ENCODE measurements around the gene ARMH1. TPM values are rescaled to one million over a fixed set of nuclear protein-coding genes. Genes with fewer than 3 reads are reported as not detected.

ARMH1 gene
- total and polyA plus RNA-seq, 2 donors (not counting 1 experiment from before 2014, with no cell fraction given) = 10.2 to 225 TPM

DNA sequence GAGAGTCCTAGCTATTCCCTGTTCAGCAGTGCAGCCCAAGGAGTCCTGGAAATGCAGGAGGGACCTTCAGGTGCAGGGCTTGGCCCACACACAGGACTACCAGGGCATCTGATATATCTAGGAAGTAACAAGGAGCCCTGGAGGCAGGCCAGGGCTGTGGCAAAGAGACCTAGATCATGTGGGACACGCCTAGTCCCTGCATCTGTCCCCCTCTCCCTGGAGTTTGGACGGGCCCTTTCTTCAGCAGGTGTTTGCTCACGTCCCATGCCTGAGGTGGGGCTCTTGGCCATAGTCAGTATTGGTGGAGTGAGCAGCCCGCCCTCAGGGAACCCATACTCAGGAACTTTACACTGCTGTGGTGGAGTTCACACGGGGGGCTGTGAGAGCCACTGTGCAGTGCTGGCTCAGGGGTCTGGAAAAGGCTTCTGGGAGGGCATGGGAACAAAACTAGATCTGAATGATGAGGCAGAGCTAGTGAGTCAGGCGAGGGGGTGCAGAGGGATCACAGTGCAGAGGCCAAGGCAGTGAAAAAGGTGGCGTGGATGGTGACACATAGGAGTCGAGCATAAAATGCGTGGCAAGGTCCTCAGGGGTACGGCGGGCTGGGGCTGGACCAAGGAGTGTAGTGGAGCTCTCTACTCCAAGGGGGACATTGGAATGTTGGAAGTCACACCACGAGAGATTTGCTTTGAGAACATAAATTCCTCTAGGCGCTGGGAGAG, 25.8 kb upstream of the ARMH1 start:
- no peak overlapping the region for H3K4me3 ChIP-seq (ENCODE audit: control extremely low read depth in 1 of 5, extremely low read depth in 1 of 5, insufficient read depth in 1 of 5, low read depth in 2 of 5, low read length in 4 of 5)
- Mint-ChIP-seq H3K9me3 (ENCODE audit: insufficient read depth) (no peaks in the 10 kb centered on the region), H3K4me1 (no peaks in the 10 kb centered on the region), H3K4me3 (no peak overlapping the region), H3K27ac (peak overlapping the region; percentile 43), H3K27me3 (no peaks in the 10 kb centered on the region)
- H2AFZ ChIP-seq (ENCODE audit: insufficient read depth, low read depth, low read length, poor library complexity, severe bottlenecking) = no peak overlapping the region
- H3K4me2 ChIP-seq (replicated peaks; ENCODE audit: low read depth, low read length, poor library complexity, severe bottlenecking) = no peak overlapping the region
- no peaks in the 10 kb centered on the region for H3K4me1 ChIP-seq (ENCODE audit: control insufficient read depth in 2 of 2, insufficient read depth in 2 of 2, low read length in 2 of 2)
- ATAC-seq (ENCODE audit: low read depth) (no peak), DNase-seq (no peak)
- CTCF ChIA-PET = interaction anchor here (0.8 to 1.2 kb wide), 4 partner anchors 16 to 431 kb away, joined by 3 to 4 read pairs (median 3); no protein-coding TSS in a partner anchor
- no peaks in the 10 kb centered on the region for H3K27me3 ChIP-seq (replicated peaks in 1 of 4; ENCODE audit: control extremely low read depth in 1 of 4, control insufficient read depth in 3 of 4, insufficient read depth in 4 of 4, low read length in 3 of 4)
- intact Hi-C loops (cut with micrococcal nuclease) = no loop called here
- no peaks in the 10 kb centered on the region for H3K9me3 ChIP-seq (ENCODE audit: control extremely low read depth in 1 of 3, control insufficient read depth in 2 of 3, insufficient read depth in 1 of 3, low read length in 2 of 3)
- H3K36me3 ChIP-seq (replicated peaks in 1 of 2; ENCODE audit: control extremely low read depth in 1 of 2, control insufficient read depth in 1 of 2, extremely low read depth in 1 of 2, insufficient read depth in 2 of 2, low read length in 1 of 2) = peaks cover 0 to 72% of the 10 kb centered on the region in 2 experiments
- no peak for TF ChIP-seq EZH2 (IDR thresholded peaks at IDR 0.05; ENCODE audit: borderline replicate concordance, insufficient read depth, low read depth, low read length, poor library complexity, severe bottlenecking)
- TF ChIP-seq, protein P1, sequence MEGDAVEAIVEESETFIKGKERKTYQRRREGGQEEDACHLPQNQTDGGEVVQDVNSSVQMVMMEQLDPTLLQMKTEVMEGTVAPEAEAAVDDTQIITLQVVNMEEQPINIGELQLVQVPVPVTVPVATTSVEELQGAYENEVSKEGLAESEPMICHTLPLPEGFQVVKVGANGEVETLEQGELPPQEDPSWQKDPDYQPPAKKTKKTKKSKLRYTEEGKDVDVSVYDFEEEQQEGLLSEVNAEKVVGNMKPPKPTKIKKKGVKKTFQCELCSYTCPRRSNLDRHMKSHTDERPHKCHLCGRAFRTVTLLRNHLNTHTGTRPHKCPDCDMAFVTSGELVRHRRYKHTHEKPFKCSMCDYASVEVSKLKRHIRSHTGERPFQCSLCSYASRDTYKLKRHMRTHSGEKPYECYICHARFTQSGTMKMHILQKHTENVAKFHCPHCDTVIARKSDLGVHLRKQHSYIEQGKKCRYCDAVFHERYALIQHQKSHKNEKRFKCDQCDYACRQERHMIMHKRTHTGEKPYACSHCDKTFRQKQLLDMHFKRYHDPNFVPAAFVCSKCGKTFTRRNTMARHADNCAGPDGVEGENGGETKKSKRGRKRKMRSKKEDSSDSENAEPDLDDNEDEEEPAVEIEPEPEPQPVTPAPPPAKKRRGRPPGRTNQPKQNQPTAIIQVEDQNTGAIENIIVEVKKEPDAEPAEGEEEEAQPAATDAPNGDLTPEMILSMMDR (IDR thresholded peaks at IDR 0.05) = no peak
- H3K27ac ChIP-seq (ENCODE audit: low read length in 2 of 2) = no peak overlapping the region
- no peaks in the 10 kb centered on the region for H3K79me2 ChIP-seq (ENCODE audit: control insufficient read depth, insufficient read depth, low read length)
- H3K9ac ChIP-seq (ENCODE audit: low read length) = no peak overlapping the region
- peaks cover 26% of the 10 kb centered on the region for H4K20me1 ChIP-seq (ENCODE audit: control insufficient read depth, insufficient read depth, low read length, poor library complexity, severe bottlenecking)
- WGBS (ENCODE audit: insufficient coverage) = 96% methylated on average over 13 of the region's 13 CpGs
- POLR2A ChIA-PET = no interaction called here

DNA sequence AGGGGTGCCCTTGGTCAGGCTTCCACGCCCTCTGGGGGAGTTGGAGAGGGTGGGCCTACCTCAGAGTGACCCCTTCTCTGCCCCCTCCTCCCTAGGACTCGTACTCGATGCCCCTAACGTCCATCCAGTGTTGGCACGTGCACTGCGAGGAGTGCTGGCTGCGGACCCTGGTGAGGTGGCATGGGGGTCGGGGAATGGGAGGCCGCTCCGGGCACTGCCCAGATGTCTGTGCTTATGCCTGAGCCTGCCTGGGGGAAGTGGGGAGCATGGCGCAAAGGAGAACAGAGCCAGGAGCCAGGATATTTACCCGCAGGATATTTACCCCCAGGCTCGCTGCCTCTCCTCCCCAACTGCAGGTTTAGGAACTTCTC, 24.7 kb upstream of the ARMH1 start:
- no peak overlapping the region for H3K27ac ChIP-seq (ENCODE audit: low read length in 2 of 2)
- H3K9ac ChIP-seq (ENCODE audit: low read length) = no peak overlapping the region
- peaks cover 0 to 64% of the 10 kb centered on the region in 2 experiments for H3K36me3 ChIP-seq (replicated peaks in 1 of 2; ENCODE audit: control extremely low read depth in 1 of 2, control insufficient read depth in 1 of 2, extremely low read depth in 1 of 2, insufficient read depth in 2 of 2, low read length in 1 of 2)
- no peak overlapping the region for H3K4me3 ChIP-seq (ENCODE audit: control extremely low read depth in 1 of 5, extremely low read depth in 1 of 5, insufficient read depth in 1 of 5, low read depth in 2 of 5, low read length in 4 of 5)
- no peaks in the 10 kb centered on the region for H3K9me3 ChIP-seq (ENCODE audit: control extremely low read depth in 1 of 3, control insufficient read depth in 2 of 3, insufficient read depth in 1 of 3, low read length in 2 of 3)
- ChIA-PET POLR2A (no interaction called here), CTCF (interaction anchor here (1.2 to 4.4 kb wide), 3 partner anchors 41 to 272 kb away, joined by 3 to 65 read pairs (median 4); no protein-coding TSS in a partner anchor)
- no peaks in the 10 kb centered on the region for H3K27me3 ChIP-seq (replicated peaks in 1 of 4; ENCODE audit: control extremely low read depth in 1 of 4, control insufficient read depth in 3 of 4, insufficient read depth in 4 of 4, low read length in 3 of 4)
- DNase-seq (no peak), ATAC-seq (ENCODE audit: low read depth) (no peak)
- intact Hi-C loops (cut with micrococcal nuclease) = no loop called here
- no peaks in the 10 kb centered on the region for H3K4me1 Mint-ChIP-seq
- no peak overlapping the region for H3K4me2 ChIP-seq (replicated peaks; ENCODE audit: low read depth, low read length, poor library complexity, severe bottlenecking)
- H3K79me2 ChIP-seq (ENCODE audit: control insufficient read depth, insufficient read depth, low read length) = no peaks in the 10 kb centered on the region
- WGBS (ENCODE audit: insufficient coverage) = 97% methylated on average over 11 of the region's 13 CpGs
- no peaks in the 10 kb centered on the region for H3K27me3 Mint-ChIP-seq
- no peak overlapping the region for H2AFZ ChIP-seq (ENCODE audit: insufficient read depth, low read depth, low read length, poor library complexity, severe bottlenecking)
- H3K4me1 ChIP-seq (ENCODE audit: control insufficient read depth in 2 of 2, insufficient read depth in 2 of 2, low read length in 2 of 2) = no peaks in the 10 kb centered on the region
- TF ChIP-seq, protein P1 (IDR thresholded peaks at IDR 0.05) = no peak
- TF ChIP-seq EZH2 (IDR thresholded peaks at IDR 0.05; ENCODE audit: borderline replicate concordance, insufficient read depth, low read depth, low read length, poor library complexity, severe bottlenecking) = no peak
- no peak overlapping the region for H3K4me3 Mint-ChIP-seq
- peaks cover 20% of the 10 kb centered on the region for H4K20me1 ChIP-seq (ENCODE audit: control insufficient read depth, insufficient read depth, low read length, poor library complexity, severe bottlenecking)
- no peak overlapping the region for H3K27ac Mint-ChIP-seq
- H3K9me3 Mint-ChIP-seq (ENCODE audit: insufficient read depth) = no peaks in the 10 kb centered on the region

Measured in B cell (primary cell).